WTC11 (cell line): ENCODE measurements around the gene RCVRN. TPM values are rescaled to one million over a fixed set of nuclear protein-coding genes. Genes with fewer than 3 reads are reported as not detected.

Source experiments
- ATAC-seq: fragments of 200-7000 bp; cut with Tn5 transposase; 2 replicates; pipeline ENCODE4 v1.10.0; 2021; ENCODE audit warnings: mild to moderate bottlenecking, moderate library complexity
- CTCF ChIA-PET: fragments of 300-600 bp; sonication (Branson Sonifier 250); formaldehyde crosslinking; loops from one replicate; lab custom pipeline; 2021; ENCODE audit warnings: antibody characterized with exemption; lab: Charles Lee
- POLR2A ChIA-PET: fragments of 350-600 bp; sonication (Branson Sonifier 250); formaldehyde crosslinking; loops from one replicate; lab custom pipeline; 2021; ENCODE audit warnings: antibody characterized with exemption; lab: Charles Lee
- DNase-seq: peaks from one replicate; pipeline ENCODE4 v3.0.0; 2021; ENCODE audit warnings: low spot score
- H3K27ac Mint-ChIP-seq: 2 replicates; pipeline ENCODE4 v1.8.0; 2021; ENCODE audit warnings: mixed read lengths
- H3K27me3 Mint-ChIP-seq: 2 replicates; pipeline ENCODE4 v1.8.0; 2021; ENCODE audit warnings: low read depth, mild to moderate bottlenecking, moderate library complexity, mixed read lengths
- H3K36me3 Mint-ChIP-seq: 2 replicates; pipeline ENCODE4 v1.8.0; 2021; ENCODE audit warnings: mixed read lengths
- H3K4me1 Mint-ChIP-seq: 2 replicates; pipeline ENCODE4 v1.8.0; 2022; ENCODE audit warnings: mixed read lengths
- H3K4me3 Mint-ChIP-seq: 2 replicates; pipeline ENCODE4 v1.8.0; 2021; ENCODE audit warnings: mild to moderate bottlenecking, moderate library complexity, mixed read lengths
- H3K9me3 Mint-ChIP-seq: 2 replicates; pipeline ENCODE4 v1.8.0; 2021; ENCODE audit warnings: mixed read lengths
- CBFB ChIP-seq: sonication (generic); formaldehyde crosslinking; IDR thresholded peaks from 2 replicates; pipeline ENCODE4 v1.8.1; 2022; ENCODE audit warnings: mild to moderate bottlenecking, low read depth, missing genetic modification reagents
- CREM ChIP-seq: sonication (generic); formaldehyde crosslinking; IDR thresholded peaks from 2 replicates; pipeline ENCODE4 v1.8.1; 2022; ENCODE audit warnings: mild to moderate bottlenecking, missing genetic modification reagents, moderate library complexity
- FOXK1 ChIP-seq: sonication (generic); formaldehyde crosslinking; IDR thresholded peaks from 2 replicates; pipeline ENCODE4 v1.8.0; 2022; ENCODE audit warnings: mild to moderate bottlenecking, moderate library complexity, missing genetic modification reagents
- IRF2 ChIP-seq: sonication (generic); formaldehyde crosslinking; IDR thresholded peaks from 2 replicates; pipeline ENCODE4 v1.8.0; 2022; ENCODE audit warnings: low read depth, missing genetic modification reagents, borderline replicate concordance
- NR2C2 ChIP-seq: sonication (generic); formaldehyde crosslinking; IDR thresholded peaks from 2 replicates; pipeline ENCODE4 v1.8.0; 2022; ENCODE audit warnings: mild to moderate bottlenecking, missing genetic modification reagents
- SP1 ChIP-seq: sonication (generic); formaldehyde crosslinking; conservative IDR thresholded peaks from 2 replicates; pipeline ENCODE4 v1.8.1; 2022; ENCODE audit warnings: missing genetic modification reagents
- TEAD1 ChIP-seq: sonication (generic); formaldehyde crosslinking; IDR thresholded peaks from 2 replicates; pipeline ENCODE4 v1.8.0; 2022; ENCODE audit warnings: mild to moderate bottlenecking, missing genetic modification reagents
- ZBTB21 ChIP-seq: sonication (generic); formaldehyde crosslinking; IDR thresholded peaks from 2 replicates; pipeline ENCODE4 v1.8.1; 2023; ENCODE audit warnings: mild to moderate bottlenecking, missing genetic modification reagents, borderline replicate concordance
- ZNF317 ChIP-seq: sonication (generic); formaldehyde crosslinking; IDR thresholded peaks from 2 replicates; pipeline ENCODE4 v1.8.1; 2023; ENCODE audit warnings: low read depth, mild to moderate bottlenecking, moderate library complexity, missing genetic modification reagents, borderline replicate concordance
- total RNA-seq: library from RNA; stranded (reverse); gene quantifications from 3 replicates; pipeline ENCODE4 v1.2.3, GENCODE V29; 2021
- TF ChIP-seq, protein P1 (sequence below): fragments of 250-450 bp; sonication (Bioruptor Pico); IDR thresholded peaks from 2 replicates; pipeline ENCODE4 v2.1.2; 2022; ENCODE audit warnings: mild to moderate bottlenecking, moderate library complexity
- TF ChIP-seq, protein P2 (sequence below): sonication (generic); formaldehyde crosslinking; IDR thresholded peaks from 2 replicates; pipeline ENCODE4 v1.8.1; 2023; ENCODE audit warnings: mild to moderate bottlenecking, missing genetic modification reagents, borderline replicate concordance
- TF ChIP-seq, protein P3 (sequence below): sonication (generic); formaldehyde crosslinking; IDR thresholded peaks from 2 replicates; pipeline ENCODE4 v1.8.0; 2023; ENCODE audit warnings: mild to moderate bottlenecking, missing genetic modification reagents
- TF ChIP-seq, protein P4 (sequence below): sonication (generic); formaldehyde crosslinking; IDR thresholded peaks from 2 replicates; pipeline ENCODE4 v1.8.1; 2023; ENCODE audit warnings: mild to moderate bottlenecking, moderate library complexity, missing genetic modification reagents
- TF ChIP-seq, protein P5 (sequence below): sonication (generic); formaldehyde crosslinking; IDR thresholded peaks from 2 replicates; pipeline ENCODE4 v1.8.0; 2022; ENCODE audit warnings: mild to moderate bottlenecking, missing genetic modification reagents
- TF ChIP-seq, protein P6 (sequence below): sonication (generic); formaldehyde crosslinking; IDR thresholded peaks from 2 replicates; pipeline ENCODE4 v1.8.0; 2022; ENCODE audit warnings: mild to moderate bottlenecking, missing genetic modification reagents

Gene RCVRN
- total RNA-seq, 1 experiment from 2014 or later: not detected

DNA sequence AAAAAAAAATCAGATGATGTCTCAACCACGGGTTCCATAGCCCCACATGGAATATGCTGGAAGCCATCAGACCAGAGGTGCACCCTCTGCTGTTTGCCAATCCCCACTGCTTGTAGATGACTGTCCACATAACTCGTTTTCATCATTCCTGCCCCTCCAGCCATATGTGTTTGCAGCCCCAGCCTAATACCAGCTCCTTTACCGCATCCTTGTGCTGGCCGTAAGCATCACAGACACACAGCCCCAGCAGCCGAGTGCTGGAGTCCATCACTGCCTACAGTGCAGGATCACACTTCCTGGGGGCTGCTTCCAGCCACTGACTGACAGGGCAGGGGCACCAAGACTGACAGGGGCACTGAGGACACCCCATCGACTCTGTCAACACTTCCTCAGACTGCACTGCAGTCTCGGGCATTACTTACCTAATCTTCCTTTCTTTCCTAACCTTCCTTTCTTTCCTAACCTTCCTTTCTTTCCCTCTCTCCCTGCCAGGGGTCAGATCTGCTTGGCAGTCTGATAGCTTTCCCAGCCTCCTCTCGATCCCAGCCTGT, 5.0 kb downstream of the RCVRN start:
- POLR2A ChIA-PET: no interaction called here
- no peak overlapping the region for H3K4me3 Mint-ChIP-seq

More for the DNA sequence above, 5.0 kb downstream of the RCVRN start:
- Mint-ChIP-seq H3K9me3 (peaks cover 4% of the 10 kb centered on the region; the same call in 1 of the 2 replicates), H3K27ac (no peak overlapping the region), H3K4me1 (peaks cover 4% of the 10 kb centered on the region; the same call in 1 of the 2 replicates), H3K36me3 (no peaks in the 10 kb centered on the region), H3K27me3 (peaks cover 3% of the 10 kb centered on the region; the same call in 1 of the 2 replicates)
- DNase-seq (no peak), ATAC-seq (no peak)
- TF ChIP-seq TEAD1 (CRISPR knock-in tag): no peak
- no peak for TF ChIP-seq CREM (CRISPR knock-in tag)
- TF ChIP-seq NR2C2: no peak
- TF ChIP-seq CBFB (CRISPR knock-in tag): no peak
- no peak for TF ChIP-seq FOXK1
- TF ChIP-seq, protein P1, sequence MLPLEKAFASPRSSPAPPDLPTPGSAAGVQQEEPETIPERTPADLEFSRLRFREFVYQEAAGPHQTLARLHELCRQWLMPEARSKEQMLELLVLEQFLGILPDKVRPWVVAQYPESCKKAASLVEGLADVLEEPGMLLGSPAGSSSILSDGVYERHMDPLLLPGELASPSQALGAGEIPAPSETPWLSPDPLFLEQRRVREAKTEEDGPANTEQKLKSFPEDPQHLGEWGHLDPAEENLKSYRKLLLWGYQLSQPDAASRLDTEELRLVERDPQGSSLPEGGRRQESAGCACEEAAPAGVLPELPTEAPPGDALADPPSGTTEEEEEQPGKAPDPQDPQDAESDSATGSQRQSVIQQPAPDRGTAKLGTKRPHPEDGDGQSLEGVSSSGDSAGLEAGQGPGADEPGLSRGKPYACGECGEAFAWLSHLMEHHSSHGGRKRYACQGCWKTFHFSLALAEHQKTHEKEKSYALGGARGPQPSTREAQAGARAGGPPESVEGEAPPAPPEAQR (CRISPR knock-in tag): no peak
- no peak for TF ChIP-seq IRF2 (CRISPR knock-in tag)
- TF ChIP-seq, protein P2, sequence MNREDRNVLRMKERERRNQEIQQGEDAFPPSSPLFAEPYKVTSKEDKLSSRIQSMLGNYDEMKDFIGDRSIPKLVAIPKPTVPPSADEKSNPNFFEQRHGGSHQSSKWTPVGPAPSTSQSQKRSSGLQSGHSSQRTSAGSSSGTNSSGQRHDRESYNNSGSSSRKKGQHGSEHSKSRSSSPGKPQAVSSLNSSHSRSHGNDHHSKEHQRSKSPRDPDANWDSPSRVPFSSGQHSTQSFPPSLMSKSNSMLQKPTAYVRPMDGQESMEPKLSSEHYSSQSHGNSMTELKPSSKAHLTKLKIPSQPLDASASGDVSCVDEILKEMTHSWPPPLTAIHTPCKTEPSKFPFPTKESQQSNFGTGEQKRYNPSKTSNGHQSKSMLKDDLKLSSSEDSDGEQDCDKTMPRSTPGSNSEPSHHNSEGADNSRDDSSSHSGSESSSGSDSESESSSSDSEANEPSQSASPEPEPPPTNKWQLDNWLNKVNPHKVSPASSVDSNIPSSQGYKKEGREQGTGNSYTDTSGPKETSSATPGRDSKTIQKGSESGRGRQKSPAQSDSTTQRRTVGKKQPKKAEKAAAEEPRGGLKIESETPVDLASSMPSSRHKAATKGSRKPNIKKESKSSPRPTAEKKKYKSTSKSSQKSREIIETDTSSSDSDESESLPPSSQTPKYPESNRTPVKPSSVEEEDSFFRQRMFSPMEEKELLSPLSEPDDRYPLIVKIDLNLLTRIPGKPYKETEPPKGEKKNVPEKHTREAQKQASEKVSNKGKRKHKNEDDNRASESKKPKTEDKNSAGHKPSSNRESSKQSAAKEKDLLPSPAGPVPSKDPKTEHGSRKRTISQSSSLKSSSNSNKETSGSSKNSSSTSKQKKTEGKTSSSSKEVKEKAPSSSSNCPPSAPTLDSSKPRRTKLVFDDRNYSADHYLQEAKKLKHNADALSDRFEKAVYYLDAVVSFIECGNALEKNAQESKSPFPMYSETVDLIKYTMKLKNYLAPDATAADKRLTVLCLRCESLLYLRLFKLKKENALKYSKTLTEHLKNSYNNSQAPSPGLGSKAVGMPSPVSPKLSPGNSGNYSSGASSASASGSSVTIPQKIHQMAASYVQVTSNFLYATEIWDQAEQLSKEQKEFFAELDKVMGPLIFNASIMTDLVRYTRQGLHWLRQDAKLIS (CRISPR knock-in tag): no peak
- no peak for TF ChIP-seq ZBTB21
- TF ChIP-seq, protein P3, sequence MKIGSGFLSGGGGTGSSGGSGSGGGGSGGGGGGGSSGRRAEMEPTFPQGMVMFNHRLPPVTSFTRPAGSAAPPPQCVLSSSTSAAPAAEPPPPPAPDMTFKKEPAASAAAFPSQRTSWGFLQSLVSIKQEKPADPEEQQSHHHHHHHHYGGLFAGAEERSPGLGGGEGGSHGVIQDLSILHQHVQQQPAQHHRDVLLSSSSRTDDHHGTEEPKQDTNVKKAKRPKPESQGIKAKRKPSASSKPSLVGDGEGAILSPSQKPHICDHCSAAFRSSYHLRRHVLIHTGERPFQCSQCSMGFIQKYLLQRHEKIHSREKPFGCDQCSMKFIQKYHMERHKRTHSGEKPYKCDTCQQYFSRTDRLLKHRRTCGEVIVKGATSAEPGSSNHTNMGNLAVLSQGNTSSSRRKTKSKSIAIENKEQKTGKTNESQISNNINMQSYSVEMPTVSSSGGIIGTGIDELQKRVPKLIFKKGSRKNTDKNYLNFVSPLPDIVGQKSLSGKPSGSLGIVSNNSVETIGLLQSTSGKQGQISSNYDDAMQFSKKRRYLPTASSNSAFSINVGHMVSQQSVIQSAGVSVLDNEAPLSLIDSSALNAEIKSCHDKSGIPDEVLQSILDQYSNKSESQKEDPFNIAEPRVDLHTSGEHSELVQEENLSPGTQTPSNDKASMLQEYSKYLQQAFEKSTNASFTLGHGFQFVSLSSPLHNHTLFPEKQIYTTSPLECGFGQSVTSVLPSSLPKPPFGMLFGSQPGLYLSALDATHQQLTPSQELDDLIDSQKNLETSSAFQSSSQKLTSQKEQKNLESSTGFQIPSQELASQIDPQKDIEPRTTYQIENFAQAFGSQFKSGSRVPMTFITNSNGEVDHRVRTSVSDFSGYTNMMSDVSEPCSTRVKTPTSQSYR (CRISPR knock-in tag): no peak
- no peak for TF ChIP-seq SP1 (CRISPR knock-in tag)
- TF ChIP-seq ZNF317 (CRISPR knock-in tag): no peak
- TF ChIP-seq, protein P4, sequence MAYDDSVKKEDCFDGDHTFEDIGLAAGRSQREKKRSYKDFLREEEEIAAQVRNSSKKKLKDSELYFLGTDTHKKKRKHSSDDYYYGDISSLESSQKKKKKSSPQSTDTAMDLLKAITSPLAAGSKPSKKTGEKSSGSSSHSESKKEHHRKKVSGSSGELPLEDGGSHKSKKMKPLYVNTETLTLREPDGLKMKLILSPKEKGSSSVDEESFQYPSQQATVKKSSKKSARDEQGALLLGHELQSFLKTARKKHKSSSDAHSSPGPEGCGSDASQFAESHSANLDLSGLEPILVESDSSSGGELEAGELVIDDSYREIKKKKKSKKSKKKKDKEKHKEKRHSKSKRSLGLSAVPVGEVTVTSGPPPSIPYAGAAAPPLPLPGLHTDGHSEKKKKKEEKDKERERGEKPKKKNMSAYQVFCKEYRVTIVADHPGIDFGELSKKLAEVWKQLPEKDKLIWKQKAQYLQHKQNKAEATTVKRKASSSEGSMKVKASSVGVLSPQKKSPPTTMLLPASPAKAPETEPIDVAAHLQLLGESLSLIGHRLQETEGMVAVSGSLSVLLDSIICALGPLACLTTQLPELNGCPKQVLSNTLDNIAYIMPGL: no peak
- TF ChIP-seq, protein P5, sequence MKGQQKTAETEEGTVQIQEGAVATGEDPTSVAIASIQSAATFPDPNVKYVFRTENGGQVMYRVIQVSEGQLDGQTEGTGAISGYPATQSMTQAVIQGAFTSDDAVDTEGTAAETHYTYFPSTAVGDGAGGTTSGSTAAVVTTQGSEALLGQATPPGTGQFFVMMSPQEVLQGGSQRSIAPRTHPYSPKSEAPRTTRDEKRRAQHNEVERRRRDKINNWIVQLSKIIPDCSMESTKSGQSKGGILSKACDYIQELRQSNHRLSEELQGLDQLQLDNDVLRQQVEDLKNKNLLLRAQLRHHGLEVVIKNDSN: no peak
- TF ChIP-seq, protein P6, sequence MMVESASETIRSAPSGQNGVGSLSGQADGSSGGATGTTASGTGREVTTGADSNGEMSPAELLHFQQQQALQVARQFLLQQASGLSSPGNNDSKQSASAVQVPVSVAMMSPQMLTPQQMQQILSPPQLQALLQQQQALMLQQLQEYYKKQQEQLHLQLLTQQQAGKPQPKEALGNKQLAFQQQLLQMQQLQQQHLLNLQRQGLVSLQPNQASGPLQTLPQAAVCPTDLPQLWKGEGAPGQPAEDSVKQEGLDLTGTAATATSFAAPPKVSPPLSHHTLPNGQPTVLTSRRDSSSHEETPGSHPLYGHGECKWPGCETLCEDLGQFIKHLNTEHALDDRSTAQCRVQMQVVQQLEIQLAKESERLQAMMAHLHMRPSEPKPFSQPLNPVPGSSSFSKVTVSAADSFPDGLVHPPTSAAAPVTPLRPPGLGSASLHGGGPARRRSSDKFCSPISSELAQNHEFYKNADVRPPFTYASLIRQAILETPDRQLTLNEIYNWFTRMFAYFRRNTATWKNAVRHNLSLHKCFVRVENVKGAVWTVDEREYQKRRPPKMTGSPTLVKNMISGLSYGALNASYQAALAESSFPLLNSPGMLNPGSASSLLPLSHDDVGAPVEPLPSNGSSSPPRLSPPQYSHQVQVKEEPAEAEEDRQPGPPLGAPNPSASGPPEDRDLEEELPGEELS (CRISPR knock-in tag): no peak
- CTCF ChIA-PET: interaction anchor here (1.6 to 5.7 kb wide), 2 partner anchors 11 to 24 kb away, joined by 4 to 39 read pairs; no protein-coding TSS in a partner anchor
